ENCODE data around the gene GRIA2.

DNA sequence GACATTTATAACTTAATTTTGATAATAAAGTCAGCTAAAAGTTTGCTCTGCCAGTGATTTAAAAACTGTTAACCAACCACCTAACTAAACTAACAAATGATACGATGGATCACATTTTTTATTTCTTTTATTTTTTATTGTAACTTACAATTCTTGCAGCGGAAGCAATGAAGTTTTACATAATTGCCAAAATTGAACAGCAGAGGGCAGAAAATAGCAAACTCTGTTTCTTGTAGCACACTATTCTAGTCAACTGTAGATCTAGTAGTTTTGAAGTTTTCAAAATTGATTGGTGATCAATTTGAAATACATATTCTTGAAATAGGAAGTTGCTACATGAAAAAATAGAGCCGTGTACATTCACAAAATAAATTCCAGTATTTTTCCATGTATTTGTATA lies 2.8 kb upstream of the GRIA2 start:
- TF ChIP-seq, protein P1, sequence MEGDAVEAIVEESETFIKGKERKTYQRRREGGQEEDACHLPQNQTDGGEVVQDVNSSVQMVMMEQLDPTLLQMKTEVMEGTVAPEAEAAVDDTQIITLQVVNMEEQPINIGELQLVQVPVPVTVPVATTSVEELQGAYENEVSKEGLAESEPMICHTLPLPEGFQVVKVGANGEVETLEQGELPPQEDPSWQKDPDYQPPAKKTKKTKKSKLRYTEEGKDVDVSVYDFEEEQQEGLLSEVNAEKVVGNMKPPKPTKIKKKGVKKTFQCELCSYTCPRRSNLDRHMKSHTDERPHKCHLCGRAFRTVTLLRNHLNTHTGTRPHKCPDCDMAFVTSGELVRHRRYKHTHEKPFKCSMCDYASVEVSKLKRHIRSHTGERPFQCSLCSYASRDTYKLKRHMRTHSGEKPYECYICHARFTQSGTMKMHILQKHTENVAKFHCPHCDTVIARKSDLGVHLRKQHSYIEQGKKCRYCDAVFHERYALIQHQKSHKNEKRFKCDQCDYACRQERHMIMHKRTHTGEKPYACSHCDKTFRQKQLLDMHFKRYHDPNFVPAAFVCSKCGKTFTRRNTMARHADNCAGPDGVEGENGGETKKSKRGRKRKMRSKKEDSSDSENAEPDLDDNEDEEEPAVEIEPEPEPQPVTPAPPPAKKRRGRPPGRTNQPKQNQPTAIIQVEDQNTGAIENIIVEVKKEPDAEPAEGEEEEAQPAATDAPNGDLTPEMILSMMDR (IDR thresholded peaks at IDR 0.05; ENCODE audit: borderline replicate concordance, extremely low read depth, low read length, poor library complexity, severe bottlenecking) = no peak
- no peak for TF ChIP-seq EZH2 (IDR thresholded peaks at IDR 0.05; ENCODE audit: borderline replicate concordance, low read depth, low read length, severe bottlenecking)

Measured in DND-41 (cell line).